GM18499 (cell line): Measurements from ENCODE around the gene EFNA3.

ENCODE experiments used
- ATAC-seq: cut with Tn5 transposase; IDR thresholded peaks from one replicate; pipeline ENCODE4 v1.9.1; 2021; ENCODE audit warnings: moderate number of reproducible peaks; ENCODE audit not compliant: insufficient read depth, unreplicated experiment

The EFNA3 gene

GRCh38 chr1:155078469-155079209, at the start of gene EFNA3:
Gene EFNA3 (plus strand): TSS chr1:155078837. CDS start chr1:155078942, 105 bp downstream.
- ATAC-seq = no peak

- no peak for ATAC-seq
These were observed 49.0 kb upstream of the EFNA3 start for GRCh38 chr1:155029513-155030242.

GRCh38 chr1:155030243-155030795, 48.3 kb upstream of the EFNA3 start:
- no peak for ATAC-seq

- no peak for ATAC-seq
These were observed 47.7 kb upstream of the EFNA3 start for GRCh38 chr1:155030899-155031298.

- ATAC-seq = no peak
These were observed 45.8 kb upstream of the EFNA3 start for GRCh38 chr1:155032886-155033285.

GRCh38 chr1:155033524-155033923, 45.1 kb upstream of the EFNA3 start, which contains the start of the genes DCST1 and DCST2:
Gene DCST1 (plus strand): TSS chr1:155033824. CDS start chr1:155034037, 213 bp downstream.
Gene DCST2 (minus strand): TSS chr1:155033781. CDS start chr1:155033701, 80 bp downstream.
- no peak for ATAC-seq

- no peak for ATAC-seq
These were observed 44.1 kb upstream of the EFNA3 start for GRCh38 chr1:155034318-155035208.

- no peak for ATAC-seq
These were observed 42.7 kb upstream of the EFNA3 start for GRCh38 chr1:155035936-155036335.

GRCh38 chr1:155037043-155037442, 41.6 kb upstream of the EFNA3 start:
- ATAC-seq = no peak

- no peak for ATAC-seq
These were observed 40.7 kb upstream of the EFNA3 start for GRCh38 chr1:155037851-155038441.

- ATAC-seq = no peak
These were observed 39.9 kb upstream of the EFNA3 start for GRCh38 chr1:155038602-155039307.

- ATAC-seq = no peak
These were observed 39.3 kb upstream of the EFNA3 start for GRCh38 chr1:155039308-155039669.

- ATAC-seq = no peak
These were observed 38.1 kb upstream of the EFNA3 start for GRCh38 chr1:155040358-155041093.

- no peak for ATAC-seq
These were observed 35.8 kb upstream of the EFNA3 start for GRCh38 chr1:155042789-155043188.

GRCh38 chr1:155043301-155043702, 35.3 kb upstream of the EFNA3 start:
- ATAC-seq = no peak

- no peak for ATAC-seq
These were observed 34.8 kb upstream of the EFNA3 start for GRCh38 chr1:155043793-155044192.

- no peak for ATAC-seq
These were observed 34.3 kb upstream of the EFNA3 start for GRCh38 chr1:155044365-155044764.

- ATAC-seq = no peak
These were observed 33.6 kb upstream of the EFNA3 start for GRCh38 chr1:155044812-155045657.
